DMS114 treated with DMSO at 0.1 percent for 48 hours (cell line): ENCODE measurements around the gene ZNF710.

Experiments
- DNase-seq: peaks from one replicate; lab custom pipeline; 2025; ENCODE audit not compliant: unreplicated experiment; lab: John Stamatoyannopoulos, UW

Gene ZNF710

GRCh38 chr15:90076716-90077115 is 75.6 kb downstream of the ZNF710 start:
- no peak for DNase-seq

GRCh38 chr15:90078965-90079364 is 77.8 kb downstream of the ZNF710 start:
- no peak for DNase-seq

DNA sequence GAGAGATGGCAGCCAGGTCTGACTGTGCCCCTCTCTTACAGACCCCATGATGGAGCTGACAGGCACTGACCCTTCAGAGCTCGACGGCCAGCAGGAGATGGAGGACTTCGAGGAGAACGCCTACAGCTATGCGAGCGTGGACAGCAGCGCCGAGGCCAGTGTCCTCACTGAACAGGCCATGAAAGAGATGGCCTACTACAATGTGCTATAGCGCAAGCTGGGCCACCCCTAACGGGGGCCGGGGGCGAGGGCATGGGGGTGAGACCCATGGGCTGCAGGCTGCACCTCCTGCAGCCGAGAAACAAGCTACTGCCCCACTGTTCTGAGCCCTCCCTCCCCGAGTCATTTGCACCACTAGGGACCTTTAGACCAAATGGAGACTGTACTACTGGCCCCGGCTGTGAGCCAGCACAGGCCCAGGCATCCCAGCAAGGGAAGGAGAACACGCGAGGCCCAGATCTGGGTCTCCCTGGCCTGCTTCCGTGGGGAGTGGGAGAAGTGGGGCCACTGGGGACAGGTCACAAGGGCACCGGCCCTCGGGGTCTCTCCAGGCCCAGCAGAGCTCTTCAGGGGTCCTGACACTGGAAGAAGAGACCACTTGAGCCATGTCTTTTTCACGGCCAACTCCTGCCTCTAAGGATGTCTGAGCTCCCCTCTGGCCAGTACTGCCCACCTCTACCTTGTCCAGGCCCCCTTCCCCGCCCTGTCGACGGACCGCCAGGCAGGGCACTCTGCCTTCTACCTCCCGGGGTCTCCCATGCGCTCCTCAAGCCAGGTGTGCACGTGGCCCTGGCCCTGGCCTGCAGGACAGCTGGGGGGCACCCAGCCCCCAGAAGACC is 78.7 kb downstream of the ZNF710 start:
- DNase-seq = no peak

DNA sequence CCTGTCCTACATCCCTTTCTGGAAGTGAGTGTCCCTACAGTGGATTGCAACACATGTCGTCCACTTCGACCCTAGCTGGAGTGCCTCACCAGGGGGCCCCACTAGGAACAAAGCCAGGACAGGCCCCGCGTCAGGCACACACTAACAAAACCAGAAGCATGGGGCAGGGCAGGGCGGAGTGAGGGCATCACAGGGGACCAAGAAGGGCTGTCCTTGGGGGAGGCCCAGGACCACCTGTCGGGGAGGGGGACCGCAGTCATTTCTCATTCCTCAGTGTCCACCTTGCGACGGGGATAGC is 79.3 kb downstream of the ZNF710 start:
- no peak for DNase-seq

GRCh38 chr15:90080818-90081393 is 79.8 kb downstream of the ZNF710 start:
- no peak for DNase-seq

GRCh38 chr15:90082140-90082715 is 81.1 kb downstream of the ZNF710 start:
- no peak for DNase-seq

GRCh38 chr15:90083419-90083818 is 82.3 kb downstream of the ZNF710 start:
- DNase-seq = no peak

DNA sequence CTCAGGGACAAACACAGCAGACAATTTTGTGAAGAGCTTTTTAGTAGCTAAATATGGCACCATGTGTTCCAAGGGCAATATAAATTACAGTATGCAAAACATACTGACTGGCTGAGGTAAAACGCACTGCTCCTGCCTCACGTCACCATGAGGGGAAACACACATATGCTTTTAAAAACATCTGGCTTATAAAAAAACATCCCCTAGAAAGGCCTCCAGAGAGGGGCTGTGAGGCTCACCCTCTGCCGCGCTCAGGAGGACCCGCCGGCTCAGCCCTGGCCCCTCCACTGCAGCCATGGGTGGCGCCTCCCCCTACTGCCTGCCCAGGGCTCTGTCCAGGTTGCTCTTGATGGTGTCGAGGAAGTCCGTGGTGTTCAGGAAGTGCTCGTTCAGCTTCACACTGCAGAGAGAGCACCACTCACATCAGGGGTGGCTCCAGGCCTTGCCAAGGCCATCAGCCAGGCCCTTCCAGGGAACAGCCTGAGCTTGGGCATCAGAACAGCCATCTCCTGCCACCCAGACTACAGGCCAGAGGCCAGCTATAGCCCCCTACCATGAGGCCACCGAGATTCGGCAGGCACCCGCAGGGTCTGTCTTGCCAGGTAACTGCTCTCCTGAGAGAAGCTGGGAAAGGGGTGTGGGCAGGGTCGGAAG is 83.0 kb downstream of the ZNF710 start:
- DNase-seq = no peak

DNA sequence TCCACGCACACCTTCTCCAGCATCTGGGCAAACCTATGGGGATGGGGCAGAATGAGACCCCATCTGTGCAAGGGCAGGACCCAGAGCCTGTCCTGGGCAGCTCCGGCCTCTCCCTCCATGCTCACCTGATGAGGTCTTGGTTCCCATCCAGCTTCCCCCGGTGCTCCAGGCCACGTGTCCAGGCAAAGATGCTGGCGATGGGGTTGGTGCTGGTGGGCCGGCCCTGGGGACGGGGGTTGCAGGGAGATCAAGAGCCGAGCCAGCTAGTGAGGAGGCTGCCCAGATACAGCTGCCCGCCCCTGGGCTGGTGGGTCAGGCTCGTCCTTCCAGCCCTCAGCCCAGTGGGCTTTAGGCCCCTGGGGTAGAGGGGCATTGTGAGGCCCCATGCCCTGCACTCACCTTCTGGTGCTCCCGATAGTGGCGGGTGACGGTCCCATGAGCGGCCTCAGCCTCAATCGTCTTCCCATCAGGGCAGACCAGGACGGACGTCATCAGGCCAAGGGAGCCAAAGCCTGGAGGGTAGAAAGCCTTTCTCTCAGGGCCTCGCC is 83.8 kb downstream of the ZNF710 start:
- no peak for DNase-seq

DNA sequence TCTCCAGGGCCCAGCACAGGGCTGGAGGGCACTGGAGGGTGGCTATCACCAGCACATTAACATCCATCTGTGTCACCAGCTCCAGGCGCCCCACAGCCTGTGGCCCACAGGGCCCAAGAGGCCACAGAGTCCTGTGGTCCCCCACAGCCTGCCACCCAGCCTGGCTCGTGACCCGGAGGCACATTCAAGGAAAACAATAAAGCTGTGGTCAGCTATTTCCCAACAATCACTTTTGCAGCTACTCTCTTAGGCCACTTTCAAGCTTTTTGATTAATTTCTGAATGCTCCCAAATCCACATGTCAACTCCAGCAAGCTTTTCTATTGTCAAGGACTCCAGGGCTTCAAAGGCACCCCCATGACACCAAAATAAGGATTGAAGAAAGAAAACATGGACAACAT is 84.4 kb downstream of the ZNF710 start:
- no peak for DNase-seq

DNA sequence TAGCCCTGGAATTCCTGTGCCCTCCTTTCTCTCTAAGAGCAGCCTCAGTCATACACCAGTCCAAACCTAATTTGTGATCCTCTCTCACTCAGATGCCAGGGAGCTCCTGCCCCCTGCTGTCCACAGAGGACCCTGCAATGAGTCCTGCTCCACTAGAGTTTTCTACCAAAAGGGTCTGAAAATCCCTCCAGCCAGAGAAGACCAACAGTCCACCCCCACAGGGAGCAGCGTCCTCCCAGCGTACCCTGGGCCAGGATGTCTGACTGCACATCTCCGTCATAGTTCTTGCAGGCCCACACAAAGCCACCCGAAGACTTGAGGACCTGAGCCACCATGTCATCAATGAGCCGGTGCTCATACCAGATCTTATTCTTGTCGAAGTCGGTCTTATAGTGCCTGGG is 85.7 kb downstream of the ZNF710 start:
- peak; percentile 36 for DNase-seq

- DNase-seq = peak; percentile 17
These were observed 86.5 kb downstream of the ZNF710 start for GRCh38 chr15:90087454-90088154.

DNA sequence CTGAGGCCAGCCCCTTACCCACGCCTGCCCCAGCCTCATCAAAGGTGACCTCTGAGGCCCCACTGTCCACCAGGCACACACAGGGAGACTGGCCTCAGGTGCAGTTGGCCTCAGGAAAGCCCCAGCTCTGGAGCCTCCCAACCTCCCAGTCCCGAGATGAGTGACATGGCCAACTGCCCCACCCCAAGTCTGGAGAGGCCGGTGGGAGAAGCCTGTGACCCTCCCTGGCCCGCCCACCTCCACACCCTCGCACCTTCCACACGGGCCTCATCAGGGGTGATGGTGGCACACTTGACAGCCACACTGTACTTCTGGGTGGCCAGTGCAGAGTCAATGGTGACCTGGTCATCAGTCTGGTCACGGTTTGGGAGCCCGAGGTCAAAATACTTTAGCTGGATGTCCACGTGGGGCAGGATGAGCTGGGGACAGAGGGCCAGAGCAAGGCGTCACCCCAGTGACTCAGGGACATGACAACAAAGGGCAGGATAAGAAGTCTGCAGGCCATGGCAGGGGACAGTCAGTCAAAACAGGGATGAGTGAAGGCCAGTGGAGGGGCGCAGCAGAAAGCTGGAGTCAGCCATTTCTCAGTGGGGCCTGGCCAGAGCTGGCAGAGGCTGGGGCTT is 89.2 kb downstream of the ZNF710 start:
- DNase-seq = no peak

GRCh38 chr15:90091156-90091931 is 90.2 kb downstream of the ZNF710 start:
- no peak for DNase-seq

DNA sequence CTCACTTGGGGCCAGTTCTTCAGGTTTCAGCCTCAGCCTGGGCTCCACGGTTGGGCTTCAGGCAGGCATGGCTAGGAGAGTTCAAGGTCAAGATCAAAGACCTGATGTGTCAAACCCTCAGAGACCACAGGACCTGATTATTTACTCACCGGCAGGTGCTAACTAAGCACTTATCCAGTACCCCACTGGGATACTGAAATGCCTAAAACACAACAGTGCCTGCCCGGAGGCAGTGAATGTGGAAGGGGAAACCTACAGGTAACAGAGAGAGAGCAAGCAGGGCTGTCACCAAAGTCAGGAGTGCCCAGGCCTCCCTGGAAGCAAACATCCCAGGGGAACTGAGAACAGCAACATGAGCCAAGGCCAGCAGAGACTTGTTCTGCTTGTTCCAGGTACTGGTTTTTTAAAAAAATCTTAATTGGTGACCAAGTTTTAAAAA is 94.4 kb downstream of the ZNF710 start:
- no peak for DNase-seq

GRCh38 chr15:90097475-90097874 is 96.4 kb downstream of the ZNF710 start:
- no peak for DNase-seq

GRCh38 chr15:90099072-90099867 is 98.1 kb downstream of the ZNF710 start:
- no peak for DNase-seq

- no peak for DNase-seq
These were observed 99.0 kb downstream of the ZNF710 start for GRCh38 chr15:90099868-90100831.
